HG02885 (cell line): ENCODE measurements around the gene UBE2L6.

Source experiments
- ATAC-seq: cut with Tn5 transposase; IDR thresholded peaks from one replicate; pipeline ENCODE4 v1.9.1; 2021; ENCODE audit warnings: mild to moderate bottlenecking; ENCODE audit not compliant: unreplicated experiment, poor library complexity

Gene UBE2L6

DNA sequence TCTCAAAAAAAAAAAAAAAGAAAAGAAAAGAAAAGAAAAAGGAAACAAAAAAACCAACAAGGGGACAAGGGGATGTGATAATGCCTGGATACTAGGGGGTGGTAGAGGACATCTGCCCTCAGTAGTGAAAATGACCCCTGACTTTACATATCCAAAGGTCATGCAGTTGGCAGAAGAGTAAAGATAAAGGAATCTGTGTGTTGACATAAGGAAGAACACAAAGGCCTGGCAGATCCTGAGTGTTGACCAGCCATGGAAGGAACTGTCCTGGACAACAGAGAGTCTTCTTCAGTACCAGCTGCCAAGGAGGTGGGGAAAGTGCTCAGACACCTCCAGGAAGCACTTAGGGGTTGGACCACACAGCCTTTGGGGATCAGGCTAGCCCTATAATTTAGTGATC is 64.6 kb downstream of the UBE2L6 start:
- ATAC-seq = no peak

- no peak for ATAC-seq
These were observed 65.1 kb downstream of the UBE2L6 start for GRCh38 chr11:57502376-57502775.

DNA sequence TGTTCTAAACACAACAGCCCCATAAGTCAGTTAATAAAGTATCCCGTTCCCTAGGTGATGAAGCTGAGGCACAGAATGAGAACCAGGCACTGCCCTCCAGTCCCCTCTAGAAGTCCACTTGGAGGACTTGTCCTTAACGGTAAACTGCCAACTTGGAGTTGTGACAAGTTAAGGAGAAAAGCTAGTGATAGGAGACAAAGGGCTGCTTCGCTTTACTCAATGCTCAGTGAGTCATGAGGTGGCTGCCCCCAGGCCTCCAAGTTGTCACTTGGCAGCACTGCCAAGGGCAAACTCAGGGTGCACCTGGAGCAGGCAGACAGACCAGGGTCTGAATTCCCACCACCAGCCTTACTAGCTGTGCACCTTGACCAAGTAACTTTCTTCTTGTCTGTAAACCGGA is 65.5 kb downstream of the UBE2L6 start:
- no peak for ATAC-seq
